IPS-15b (cell line): ENCODE measurements around the gene CENPA.
"Not testable (repeated sequence)": the region's sequence is repeated elsewhere in the genome, so short reads cannot be mapped to it uniquely, and the experiment has no call there.

Source experiments
- H3K27me3 ChIP-seq: one replicate; pipeline ENCODE4 v1.6.1; 2013; ENCODE audit warnings: low read length; ENCODE audit not compliant: control insufficient read depth, insufficient read depth
- H3K36me3 ChIP-seq: one replicate; pipeline ENCODE4 v1.6.1; 2013; ENCODE audit warnings: low read length; ENCODE audit not compliant: control insufficient read depth, insufficient read depth
- H3K4me1 ChIP-seq: one replicate; pipeline ENCODE4 v1.6.1; 2013; ENCODE audit warnings: mild to moderate bottlenecking, low read length; ENCODE audit not compliant: control insufficient read depth, insufficient read depth
- H3K4me3 ChIP-seq: one replicate; pipeline ENCODE4 v1.5.1; 2013; ENCODE audit warnings: low read depth, low read length
- H3K9ac ChIP-seq: one replicate; pipeline ENCODE4 v1.6.1; 2013; ENCODE audit warnings: low read depth, mild to moderate bottlenecking, low read length
- H3K9me3 ChIP-seq: one replicate; pipeline ENCODE4 v1.6.1; 2013; ENCODE audit warnings: mild to moderate bottlenecking, low read length; ENCODE audit not compliant: control insufficient read depth, insufficient read depth

Gene CENPA

GRCh38 chr2:26805241-26805676 lies 19.4 kb downstream of the CENPA start:
- no peak overlapping the region for H3K9ac ChIP-seq
- no peaks in the 10 kb centered on the region for H3K4me1 ChIP-seq
- no peaks in the 10 kb centered on the region for H3K27me3 ChIP-seq

DNA sequence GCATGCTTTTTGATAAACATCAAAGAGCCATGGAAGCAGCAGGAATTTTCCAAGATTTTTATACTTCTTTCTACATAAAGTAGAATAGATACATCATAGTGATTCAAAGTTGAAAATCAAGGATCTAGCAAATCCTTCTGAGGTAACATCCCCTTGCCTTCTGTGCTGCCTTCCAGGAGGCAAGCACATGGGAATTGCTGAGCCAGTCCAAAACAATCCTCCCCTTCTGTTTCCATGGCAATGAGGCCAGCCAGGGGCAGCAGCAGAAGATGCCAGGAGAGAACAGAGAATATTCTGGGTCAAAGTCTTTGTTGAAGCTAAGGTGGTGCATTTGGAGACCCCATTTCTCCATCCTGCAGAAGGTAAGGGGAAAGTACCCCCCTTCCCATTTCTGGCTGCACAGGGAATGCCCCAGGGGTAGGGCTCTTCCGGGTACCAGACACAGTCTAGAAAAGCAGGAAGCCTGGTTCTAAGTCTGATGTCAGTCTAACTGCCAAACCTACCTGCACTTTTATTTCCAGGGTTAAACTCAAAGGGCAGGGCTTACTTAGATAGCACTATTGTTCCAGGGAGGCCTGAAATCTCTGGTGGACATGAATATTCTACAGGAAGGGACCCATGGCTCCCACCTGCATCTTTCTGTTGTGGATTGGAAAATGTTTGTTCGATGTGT lies 22.1 kb downstream of the CENPA start:
- no peak overlapping the region for H3K9ac ChIP-seq
- no peaks in the 10 kb centered on the region for H3K9me3 ChIP-seq
- H3K27me3 ChIP-seq = no peaks in the 10 kb centered on the region
- H3K36me3 ChIP-seq = no peaks in the 10 kb centered on the region
- H3K4me1 ChIP-seq = no peaks in the 10 kb centered on the region
- no peak overlapping the region for H3K4me3 ChIP-seq

More at GRCh38 chr2:26805241-26805676, 19.4 kb downstream of the CENPA start:
- H3K36me3 ChIP-seq = peaks cover 5% of the 10 kb centered on the region
- H3K4me3 ChIP-seq = no peak overlapping the region
- no peaks in the 10 kb centered on the region for H3K9me3 ChIP-seq

DNA sequence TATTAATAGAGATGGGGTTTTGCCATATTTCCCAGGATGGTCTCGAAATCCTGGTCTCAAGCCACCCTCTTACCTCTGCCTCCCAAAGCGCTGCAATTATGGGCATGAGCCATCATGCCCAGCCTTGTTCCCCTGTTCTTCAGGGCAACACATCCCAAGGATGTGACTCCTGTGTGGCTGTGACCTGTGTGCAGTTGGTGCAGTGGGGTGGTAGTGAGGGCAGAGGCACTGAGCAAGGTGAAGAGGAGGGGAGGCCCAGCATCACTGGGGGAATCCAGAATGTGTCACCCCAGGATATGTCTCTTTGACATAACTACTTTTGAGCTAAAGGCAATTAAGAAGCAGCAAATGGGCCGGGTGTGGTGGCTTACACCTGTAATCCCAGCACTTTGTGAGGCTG lies 23.4 kb downstream of the CENPA start:
- Histone ChIP-seq H3K36me3 (no peaks in the 10 kb centered on the region), H3K9ac (no peak overlapping the region), H3K4me1 (no peaks in the 10 kb centered on the region), H3K4me3 (no peak overlapping the region), H3K27me3 (no peaks in the 10 kb centered on the region), H3K9me3 (no peaks in the 10 kb centered on the region)

DNA sequence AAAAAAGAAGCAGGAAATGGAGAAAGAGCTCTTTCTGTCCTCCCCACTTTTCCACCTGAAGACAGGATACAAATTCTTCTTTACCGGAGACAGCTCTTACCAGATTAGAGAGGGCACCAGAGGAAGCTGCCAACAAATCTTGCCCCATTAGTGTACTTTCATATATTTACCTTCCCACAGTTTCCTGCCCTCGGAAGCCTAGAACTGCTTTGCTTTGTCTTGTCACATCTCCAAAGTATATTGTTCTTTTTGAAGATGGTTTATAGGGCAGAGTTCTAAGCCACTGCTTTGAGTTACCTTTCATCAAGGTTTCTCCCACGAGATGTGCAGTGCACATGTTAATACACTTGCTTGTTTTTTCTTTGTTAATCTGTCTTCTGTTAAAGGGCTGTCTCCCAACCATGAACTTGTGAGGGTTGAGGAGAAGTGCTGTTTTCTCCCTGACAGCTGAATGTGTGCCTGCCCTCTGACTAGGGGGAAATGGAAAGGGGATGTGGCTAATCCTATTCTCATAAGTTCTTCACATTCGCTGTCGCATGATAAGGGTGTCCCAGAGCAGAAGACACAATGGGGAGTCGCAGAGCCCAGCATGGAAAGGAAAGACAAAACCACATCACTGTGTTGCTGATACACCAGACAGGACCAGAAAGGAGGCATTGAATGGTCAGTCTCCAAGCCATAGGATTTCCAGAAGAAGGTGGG lies 24.2 kb downstream of the CENPA start:
- Histone ChIP-seq H3K4me1 (no peaks in the 10 kb centered on the region), H3K27me3 (no peaks in the 10 kb centered on the region), H3K9me3 (no peaks in the 10 kb centered on the region), H3K4me3 (no peak overlapping the region), H3K36me3 (no peaks in the 10 kb centered on the region), H3K9ac (no peak overlapping the region)

DNA sequence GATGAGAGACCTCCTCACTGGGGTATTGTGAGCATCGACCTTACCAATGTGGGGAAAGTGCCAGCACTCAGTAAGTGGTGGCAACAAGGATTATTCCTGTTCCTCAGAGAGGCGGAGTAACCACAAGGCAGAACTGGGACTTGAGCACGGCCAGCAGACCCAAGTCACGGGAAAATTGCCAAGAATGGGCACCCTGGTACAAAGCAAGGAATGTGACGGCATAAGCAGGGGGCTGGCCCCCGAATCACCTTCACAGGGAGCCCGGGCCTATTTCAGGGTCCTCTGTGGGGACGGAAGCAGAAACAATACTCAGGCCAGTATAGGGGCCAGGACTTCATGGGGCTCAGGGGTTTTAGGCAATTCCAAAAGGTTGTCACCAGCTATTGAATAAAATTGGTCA lies 25.4 kb downstream of the CENPA start:
- Histone ChIP-seq H3K4me1 (no peaks in the 10 kb centered on the region), H3K27me3 (no peaks in the 10 kb centered on the region), H3K36me3 (no peaks in the 10 kb centered on the region)

DNA sequence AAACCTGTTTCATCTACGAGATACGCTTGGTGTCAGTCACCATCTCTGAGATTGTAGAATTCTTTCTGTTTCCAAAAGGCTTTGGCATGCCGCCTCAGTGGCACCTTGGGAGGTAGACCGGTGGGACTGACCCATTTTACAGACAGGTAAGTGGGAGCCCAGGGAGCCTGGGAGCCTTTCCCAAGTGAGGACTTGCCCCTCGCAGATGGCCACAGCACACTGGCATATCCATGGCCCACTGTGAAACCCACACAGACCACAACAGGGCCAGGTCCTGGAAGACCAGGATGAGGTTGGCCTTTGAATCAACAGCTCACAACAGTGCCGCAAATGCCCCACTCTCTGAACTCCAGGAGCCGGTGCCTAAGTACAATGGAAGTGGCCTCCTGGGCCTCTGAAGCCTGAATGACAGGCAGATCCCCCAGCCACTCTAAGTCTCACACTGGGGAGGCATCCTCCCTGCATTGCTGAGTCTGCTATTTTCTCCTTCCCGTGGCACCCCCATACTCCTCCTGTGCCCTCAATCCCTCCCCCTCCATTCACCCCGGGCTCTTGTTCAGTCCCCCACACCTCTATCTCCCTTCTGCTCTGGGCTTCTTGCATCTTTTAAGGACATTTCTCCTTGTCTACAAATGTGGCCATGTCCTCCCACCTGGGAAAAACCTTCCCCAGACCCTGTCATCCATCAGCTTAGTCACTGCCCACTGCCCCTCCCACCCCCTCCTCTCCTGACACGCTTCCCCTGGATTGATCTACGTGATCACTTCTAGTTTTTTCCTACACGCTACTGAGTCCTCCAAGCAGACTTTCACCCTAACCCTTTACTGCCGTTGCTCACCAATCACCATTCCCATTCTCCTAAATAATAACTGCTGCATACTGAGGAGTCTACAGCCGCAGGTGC lies 26.2 kb downstream of the CENPA start:
- no peaks in the 10 kb centered on the region for H3K27me3 ChIP-seq
- no peaks in the 10 kb centered on the region for H3K9me3 ChIP-seq
- H3K9ac ChIP-seq = no peak overlapping the region
- no peaks in the 10 kb centered on the region for H3K4me1 ChIP-seq
- H3K36me3 ChIP-seq = no peaks in the 10 kb centered on the region
- no peak overlapping the region for H3K4me3 ChIP-seq

More for the DNA sequence above, 25.4 kb downstream of the CENPA start:
- H3K9me3 ChIP-seq = no peaks in the 10 kb centered on the region
- no peak overlapping the region for H3K9ac ChIP-seq
- H3K4me3 ChIP-seq = no peak overlapping the region

GRCh38 chr2:26812731-26813130 lies 26.9 kb downstream of the CENPA start:
- Histone ChIP-seq H3K4me3 (no peak overlapping the region), H3K9ac (no peak overlapping the region), H3K9me3 (no peaks in the 10 kb centered on the region), H3K4me1 (no peaks in the 10 kb centered on the region), H3K36me3 (no peaks in the 10 kb centered on the region), H3K27me3 (no peaks in the 10 kb centered on the region)

- H3K36me3 ChIP-seq, H3K27me3 ChIP-seq, H3K4me3 ChIP-seq, H3K9ac ChIP-seq, H3K4me1 ChIP-seq, H3K9me3 ChIP-seq: not testable (repeated sequence)
These were observed 28.4 kb downstream of the CENPA start for GRCh38 chr2:26814072-26814765.

GRCh38 chr2:26816893-26817292 lies 31.0 kb downstream of the CENPA start:
- H3K4me1 ChIP-seq = no peaks in the 10 kb centered on the region
- H3K4me3 ChIP-seq = no peak overlapping the region
- H3K27me3 ChIP-seq = no peaks in the 10 kb centered on the region
- no peaks in the 10 kb centered on the region for H3K36me3 ChIP-seq
- H3K9me3 ChIP-seq = no peaks in the 10 kb centered on the region
- H3K9ac ChIP-seq = no peak overlapping the region

DNA sequence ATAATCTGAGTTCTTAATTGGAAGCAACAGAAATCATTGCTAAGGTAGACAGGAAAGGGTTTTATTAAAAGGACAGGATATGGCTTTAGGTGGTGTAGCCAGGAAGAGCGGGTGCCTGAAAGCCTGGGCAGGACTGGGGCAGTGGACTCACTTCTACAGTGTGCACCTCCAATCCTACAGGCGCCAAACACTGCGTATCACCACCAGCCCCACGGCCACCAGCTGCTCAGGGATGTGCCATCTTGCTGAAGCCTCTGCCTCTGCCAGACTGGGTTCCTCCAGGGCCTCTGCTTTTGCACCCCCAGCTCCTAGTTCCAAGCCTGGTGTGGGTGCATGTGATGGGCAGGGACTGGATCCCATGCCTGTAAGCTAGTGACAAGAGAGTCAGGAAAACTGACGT lies 32.4 kb downstream of the CENPA start:
- no peak overlapping the region for H3K4me3 ChIP-seq
- no peaks in the 10 kb centered on the region for H3K9me3 ChIP-seq
- no peaks in the 10 kb centered on the region for H3K4me1 ChIP-seq
- no peak overlapping the region for H3K9ac ChIP-seq
- no peaks in the 10 kb centered on the region for H3K36me3 ChIP-seq
- H3K27me3 ChIP-seq = no peaks in the 10 kb centered on the region

GRCh38 chr2:26818972-26819371 lies 33.1 kb downstream of the CENPA start:
- Histone ChIP-seq H3K36me3 (no peaks in the 10 kb centered on the region), H3K4me3 (no peak overlapping the region), H3K27me3 (no peaks in the 10 kb centered on the region), H3K9ac (no peak overlapping the region), H3K9me3 (no peaks in the 10 kb centered on the region), H3K4me1 (no peaks in the 10 kb centered on the region)
